HG03135 (cell line): Measurements from ENCODE around the gene BCL6B.
"Not testable (repeated sequence)": the region's sequence is repeated elsewhere in the genome, so short reads cannot be mapped to it uniquely, and the experiment has no call there.

Source experiments
- ATAC-seq: cut with Tn5 transposase; IDR thresholded peaks from one replicate; pipeline ENCODE4 v1.9.1; 2021; ENCODE audit warnings: mild to moderate bottlenecking, moderate library complexity; ENCODE audit not compliant: unreplicated experiment

The BCL6B gene

DNA sequence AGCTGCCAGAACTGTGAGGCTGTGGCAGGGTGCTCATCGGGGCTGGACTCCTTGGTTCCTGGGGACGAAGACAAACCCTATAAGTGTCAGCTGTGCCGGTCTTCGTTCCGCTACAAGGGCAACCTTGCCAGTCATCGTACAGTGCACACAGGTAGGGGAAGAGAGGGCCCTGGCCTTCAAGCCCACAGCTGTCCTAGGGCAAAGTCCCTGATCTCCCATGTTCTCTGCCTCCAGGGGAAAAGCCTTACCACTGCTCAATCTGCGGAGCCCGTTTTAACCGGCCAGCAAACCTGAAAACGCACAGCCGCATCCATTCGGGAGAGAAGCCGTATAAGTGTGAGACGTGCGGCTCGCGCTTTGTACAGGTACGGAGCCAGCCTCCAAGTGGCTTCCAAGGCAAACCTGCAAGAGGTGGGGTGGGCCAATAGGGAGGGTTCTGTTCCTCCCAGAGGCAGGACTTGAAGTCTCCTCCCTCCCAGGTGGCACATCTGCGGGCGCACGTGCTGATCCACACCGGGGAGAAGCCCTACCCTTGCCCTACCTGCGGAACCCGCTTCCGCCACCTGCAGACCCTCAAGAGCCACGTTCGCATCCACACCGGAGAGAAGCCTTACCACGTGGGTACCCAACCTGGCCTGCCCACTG is 3.7 kb downstream of the BCL6B start:
- ATAC-seq = no peak

DNA sequence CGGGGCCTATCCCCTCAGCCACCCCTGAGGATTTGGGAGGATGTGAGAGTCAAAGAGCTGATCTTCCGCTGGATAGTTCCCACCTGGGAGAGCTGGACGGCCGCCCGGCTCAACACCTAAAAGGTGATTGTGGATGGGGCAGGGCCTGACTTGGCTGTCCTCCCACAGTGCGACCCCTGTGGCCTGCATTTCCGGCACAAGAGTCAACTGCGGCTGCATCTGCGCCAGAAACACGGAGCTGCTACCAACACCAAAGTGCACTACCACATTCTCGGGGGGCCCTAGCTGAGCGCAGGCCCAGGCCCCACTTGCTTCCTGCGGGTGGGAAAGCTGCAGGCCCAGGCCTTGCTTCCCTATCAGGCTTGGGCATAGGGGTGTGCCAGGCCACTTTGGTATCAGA is 4.5 kb downstream of the BCL6B start:
- ATAC-seq = no peak

DNA sequence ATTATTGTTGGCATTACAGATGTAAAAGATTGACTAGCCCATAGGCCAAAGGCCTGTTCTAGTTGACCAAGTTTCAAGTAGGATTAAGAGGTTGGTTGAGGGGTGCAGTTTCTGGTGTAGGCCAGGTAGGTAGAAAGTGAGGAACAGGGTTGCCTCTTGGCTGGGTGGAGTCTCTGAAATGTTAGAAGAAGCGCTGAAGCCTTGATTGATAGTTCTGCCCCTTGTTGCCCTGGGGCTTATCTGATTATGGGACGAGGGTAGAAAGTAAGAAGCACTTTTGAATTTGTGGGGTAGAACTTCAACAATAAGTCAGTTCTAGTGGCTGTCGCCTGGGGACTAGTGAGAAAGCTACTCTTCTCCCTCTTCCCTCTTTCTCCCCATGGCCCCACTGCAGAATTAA is 6.2 kb downstream of the BCL6B start:
- no peak for ATAC-seq

DNA sequence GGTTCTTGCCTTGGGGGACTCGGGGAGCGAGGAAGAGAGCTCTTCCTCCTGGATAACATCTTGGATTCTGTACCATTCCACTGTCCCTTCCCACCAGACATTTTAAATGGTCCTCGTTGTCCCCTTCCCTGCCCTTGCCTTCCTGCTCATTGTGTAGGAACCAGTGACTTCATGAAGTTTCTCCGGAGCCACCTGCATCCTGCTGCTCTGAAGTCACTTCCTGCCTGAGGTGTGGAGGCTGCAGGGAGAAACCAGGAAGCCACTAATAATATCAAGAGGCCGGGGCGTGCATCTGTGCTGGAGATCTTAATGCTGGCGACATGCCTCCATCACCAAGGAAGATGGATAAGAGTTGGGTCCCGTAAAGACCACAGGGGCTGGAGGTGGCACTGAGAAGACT is 6.8 kb downstream of the BCL6B start:
- ATAC-seq = no peak

DNA sequence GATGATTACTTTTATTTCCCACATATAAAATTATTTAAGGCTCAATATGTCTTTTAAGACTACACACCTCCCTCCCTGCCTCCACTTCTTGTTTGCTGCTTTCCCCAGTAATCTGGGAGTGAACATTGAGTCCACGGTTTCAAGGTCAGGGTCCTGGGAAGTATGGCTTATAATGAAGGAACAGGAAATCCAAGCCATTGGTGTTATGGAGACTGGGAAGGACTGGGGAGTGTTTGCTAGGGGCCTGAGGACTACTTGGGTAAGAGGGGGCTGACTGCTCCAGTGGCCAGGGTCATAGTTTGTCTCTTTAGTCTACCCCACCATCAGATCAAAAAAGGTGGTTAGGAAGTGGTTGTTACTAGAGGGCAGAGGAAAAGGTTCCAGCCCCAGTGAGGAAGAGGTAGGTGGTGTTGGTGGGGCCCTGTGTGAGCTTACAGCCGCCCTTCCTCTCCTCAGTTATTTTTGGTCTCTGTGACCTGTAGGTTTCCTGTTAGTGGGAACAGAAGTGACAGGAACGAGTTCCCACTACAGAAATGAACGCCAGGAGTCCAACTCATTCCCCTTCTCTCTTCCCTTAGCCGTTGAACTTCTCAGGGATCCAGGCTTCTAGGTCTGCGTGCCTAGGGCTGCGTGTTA is 12.2 kb downstream of the BCL6B start:
- peak; percentile 19 for ATAC-seq

DNA sequence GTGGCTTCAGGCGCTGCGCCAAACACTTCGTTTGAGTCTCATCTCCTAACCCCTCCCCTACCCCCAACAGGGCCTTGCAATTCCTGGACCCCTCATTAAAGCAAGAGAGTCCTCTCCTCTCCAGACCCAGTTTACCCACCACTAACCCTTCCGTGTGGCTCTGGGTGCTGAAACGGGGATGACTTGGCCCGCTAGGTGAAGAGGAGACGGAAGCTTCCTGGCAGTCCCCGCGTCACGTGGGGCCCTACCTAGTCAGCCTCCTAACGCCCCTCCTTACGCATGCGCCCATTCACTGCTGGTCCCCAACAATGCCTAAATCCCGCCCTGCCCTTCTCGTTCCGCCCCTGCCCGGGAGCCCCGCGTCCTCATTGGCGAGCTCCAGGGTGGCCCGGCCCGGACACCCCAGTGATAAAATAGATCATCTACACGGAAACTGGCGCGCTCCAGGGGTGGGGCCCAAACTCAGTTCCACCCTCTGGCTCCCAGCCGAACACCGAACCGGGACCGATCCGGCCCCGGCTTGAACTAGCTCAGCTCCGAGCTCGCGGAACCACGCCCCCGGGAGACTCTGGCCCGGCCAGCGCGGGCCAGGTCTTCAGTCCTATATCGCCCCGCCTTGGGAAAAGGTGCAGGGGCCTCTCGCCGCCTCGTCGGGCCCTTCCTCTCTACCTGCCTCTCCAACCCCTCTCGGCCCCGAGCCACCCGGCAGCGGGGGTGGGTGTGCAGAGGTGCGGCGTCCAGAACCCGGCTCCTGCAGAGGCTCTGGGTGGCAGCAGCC is 12.9 kb downstream of the BCL6B start, which contains the start of gene SLC16A13:
SLC16A13 (plus strand) TSS at position 425 of the 778 bp plus-strand sequence. CDS start 368 bp downstream, outside the sequence.
- peak; percentile 85 for ATAC-seq

DNA sequence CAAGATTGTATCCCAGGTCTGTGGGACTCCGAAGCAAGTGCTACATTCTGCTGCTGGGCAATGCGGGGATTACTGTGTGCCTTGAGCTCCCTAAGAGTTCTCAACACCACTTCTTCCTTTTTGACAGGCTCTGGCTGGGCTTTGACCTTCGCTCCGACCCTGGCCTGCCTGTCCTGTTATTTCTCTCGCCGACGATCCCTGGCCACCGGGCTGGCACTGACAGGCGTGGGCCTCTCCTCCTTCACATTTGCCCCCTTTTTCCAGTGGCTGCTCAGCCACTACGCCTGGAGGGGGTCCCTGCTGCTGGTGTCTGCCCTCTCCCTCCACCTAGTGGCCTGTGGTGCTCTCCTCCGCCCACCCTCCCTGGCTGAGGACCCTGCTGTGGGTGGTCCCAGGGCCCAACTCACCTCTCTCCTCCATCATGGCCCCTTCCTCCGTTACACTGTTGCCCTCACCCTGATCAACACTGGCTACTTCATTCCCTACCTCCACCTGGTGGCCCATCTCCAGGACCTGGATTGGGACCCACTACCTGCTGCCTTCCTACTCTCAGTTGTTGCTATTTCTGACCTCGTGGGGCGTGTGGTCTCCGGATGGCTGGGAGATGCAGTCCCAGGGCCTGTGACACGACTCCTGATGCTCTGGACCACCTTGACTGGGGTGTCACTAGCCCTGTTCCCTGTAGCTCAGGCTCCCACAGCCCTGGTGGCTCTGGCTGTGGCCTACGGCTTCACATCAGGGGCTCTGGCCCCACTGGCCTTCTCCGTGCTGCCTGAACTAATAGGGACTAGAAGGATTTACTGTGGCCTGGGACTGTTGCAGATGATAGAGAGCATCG is 15.4 kb downstream of the BCL6B start:
- ATAC-seq = no peak

DNA sequence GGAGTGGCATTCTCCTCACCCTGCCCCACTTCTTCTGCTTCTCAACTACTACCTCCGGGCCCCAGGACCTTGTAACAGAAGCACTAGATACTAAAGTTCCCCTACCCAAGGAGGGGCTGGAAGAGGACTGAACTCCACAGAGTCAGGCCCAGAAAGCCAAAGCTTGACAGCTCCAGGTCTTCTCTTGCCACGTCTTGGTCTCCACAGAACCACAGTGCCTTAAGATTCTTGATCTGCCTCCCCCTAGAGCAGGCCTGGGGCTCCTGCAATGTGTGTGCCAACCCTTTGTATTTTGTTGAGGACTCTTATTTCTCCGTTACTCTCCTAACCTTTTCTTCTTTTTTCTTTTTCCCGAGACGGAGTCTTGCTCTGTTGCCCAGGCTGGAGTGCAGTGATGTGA is 17.0 kb downstream of the BCL6B start:
- ATAC-seq = no peak

DNA sequence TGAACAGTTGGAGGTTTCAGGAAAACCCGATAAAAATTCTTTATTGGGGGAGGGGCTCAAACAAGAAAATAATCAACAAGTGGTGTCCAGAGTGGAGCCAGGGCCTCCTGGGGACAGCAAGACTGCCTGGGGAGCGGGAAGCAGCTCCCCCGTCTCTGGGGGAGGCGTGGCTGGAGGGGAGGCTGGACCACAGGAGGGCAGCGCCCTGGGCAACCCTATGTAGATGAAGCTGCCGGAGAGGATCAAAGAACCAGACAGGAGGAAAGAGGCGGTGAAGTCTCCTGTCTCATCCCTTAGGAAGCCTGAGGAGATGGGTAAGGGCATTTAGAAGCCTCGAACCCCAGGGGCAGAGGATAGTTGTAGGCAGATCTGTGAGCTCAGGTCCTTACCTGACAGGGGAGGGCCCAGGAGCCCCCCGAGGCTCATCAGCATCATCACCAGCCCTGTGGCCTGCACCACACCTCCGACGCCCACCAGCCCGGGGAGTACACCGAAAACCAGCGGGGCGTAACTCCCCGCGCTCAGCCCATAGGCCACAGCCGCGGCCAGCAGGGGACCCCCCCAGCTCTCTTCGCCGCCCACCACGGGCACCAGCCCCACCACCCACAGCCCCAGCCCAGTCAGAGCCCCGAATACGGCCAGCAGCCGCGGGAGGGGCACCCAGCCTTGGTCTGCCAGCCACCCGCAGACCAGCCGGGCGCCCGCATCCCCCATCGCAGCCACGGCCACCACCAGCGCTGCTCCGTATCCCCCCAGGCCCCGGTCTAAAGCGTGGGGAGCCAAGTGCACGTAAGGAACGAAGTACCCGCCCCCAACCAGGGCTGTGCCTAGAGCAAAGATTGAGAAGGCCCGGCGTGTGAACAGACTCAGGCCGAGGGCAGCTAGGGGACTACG is 19.0 kb downstream of the BCL6B start:
- no peak for ATAC-seq

DNA sequence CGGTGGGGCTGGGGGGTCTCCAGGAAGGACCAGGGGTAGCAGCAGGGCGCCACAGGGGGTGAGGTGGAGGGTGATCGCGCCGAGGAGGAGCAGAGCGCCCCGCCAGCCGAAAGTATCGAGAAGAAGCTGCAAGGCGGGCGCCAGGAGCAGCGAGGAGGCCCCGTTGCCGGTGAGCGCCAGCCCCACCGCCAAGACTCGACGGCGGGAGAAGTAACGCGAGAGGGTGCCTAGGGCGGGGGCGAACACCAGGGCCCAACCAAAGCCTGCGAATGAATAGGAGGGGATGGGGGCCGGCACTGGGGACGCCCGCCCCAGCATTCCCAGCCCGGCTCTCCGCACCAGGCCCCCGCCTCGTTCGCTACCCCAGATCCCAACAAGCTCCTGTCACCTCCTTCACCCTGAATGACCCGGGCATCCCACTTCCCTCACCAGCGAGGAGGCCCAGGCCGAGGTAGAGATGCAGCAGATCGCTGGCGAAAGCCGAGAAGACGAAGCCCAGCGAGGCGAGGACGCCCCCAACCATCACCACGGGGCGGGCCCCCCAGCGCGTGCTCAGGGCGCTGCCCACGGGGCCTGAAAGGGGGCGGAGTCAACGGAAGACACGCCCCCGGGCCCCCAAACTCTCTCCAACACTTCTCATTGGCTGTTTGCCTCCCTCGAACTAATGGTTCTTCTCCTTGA is 19.8 kb downstream of the BCL6B start:
- ATAC-seq = no peak

DNA sequence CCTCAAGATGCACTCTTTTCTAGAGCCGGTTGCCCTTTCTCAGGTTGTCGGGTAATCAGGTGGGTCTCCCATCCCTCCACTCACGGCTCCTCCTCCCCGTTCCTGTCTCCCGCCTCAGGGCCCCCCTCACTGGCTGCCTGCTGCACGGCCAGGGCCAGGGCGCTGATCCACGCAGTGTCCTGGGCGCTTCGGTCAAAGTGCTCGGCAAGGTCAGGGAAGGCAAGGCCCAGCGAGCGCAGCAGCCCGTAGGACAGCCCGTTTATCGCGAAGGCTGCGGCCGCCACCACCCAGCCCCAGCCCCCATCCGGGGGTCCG is 20.3 kb downstream of the BCL6B start:
- ATAC-seq = no peak

DNA sequence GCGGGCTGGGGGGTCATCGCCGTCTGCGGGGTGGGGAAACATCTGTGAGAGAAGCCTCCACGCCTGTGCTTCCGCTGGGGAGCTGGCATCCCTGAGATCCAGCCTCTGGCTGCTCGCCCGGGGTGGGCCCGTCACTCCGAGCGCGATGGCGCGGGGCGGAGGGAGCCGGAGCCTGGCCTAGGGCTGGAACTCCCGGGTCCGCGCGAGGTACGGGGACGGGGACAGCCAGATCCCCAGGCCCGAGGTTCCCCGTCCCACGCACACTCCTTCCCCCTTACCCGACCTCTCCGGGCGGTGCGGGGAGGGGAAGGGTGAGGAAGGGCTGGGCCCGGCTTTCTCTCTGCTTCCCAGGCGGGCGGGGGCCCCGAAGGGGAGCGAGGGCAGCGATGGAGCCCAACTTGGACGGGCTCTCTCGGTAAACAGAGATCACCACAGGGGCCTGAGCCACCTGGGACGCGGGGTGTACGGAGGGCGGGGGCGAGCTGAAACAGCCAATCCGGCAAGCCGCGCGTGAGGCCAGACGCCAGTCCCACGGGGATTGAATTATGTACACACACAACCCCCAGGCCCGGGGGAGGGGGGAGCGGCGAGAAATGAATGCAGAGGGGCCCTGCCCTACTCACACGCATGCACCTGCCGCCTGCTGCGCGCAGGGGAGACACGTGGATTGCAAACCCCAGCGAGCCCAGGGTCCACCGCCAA is 20.8 kb downstream of the BCL6B start, which contains the start of gene SLC16A11:
SLC16A11 (minus strand) TSS at position 596 of the 702 bp plus-strand sequence; CDS start at position 17, 579 bp downstream.
- no peak for ATAC-seq

DNA sequence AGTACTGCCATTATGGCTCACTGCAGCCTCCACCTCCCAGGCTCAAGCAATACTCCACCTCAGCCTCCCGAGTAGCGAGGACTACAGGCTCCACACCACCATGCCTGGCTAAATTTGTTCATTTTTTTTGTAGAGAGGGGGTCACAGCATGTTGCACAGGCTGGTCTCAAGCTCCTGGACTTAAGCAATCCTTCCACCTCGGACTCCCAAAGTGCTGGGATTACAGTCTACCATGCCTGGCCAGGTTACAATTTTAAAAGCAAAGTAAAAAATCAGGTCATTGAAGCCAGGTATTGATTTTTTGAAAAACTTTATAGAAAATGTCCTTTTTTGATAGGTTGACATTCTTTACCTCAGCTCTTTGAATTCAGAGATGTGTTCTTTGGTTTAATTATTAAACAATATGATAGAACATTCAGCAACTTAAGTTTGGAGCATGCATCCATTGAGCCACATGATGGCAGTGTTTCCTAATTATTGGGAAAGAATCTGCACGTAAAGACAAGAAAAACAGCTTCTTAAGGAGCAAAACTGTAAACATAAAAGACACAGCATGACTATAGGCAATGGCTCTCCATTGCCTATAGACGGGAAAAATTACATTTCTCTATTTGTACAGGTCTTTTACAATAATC is 22.8 kb downstream of the BCL6B start:
- ATAC-seq = no peak

DNA sequence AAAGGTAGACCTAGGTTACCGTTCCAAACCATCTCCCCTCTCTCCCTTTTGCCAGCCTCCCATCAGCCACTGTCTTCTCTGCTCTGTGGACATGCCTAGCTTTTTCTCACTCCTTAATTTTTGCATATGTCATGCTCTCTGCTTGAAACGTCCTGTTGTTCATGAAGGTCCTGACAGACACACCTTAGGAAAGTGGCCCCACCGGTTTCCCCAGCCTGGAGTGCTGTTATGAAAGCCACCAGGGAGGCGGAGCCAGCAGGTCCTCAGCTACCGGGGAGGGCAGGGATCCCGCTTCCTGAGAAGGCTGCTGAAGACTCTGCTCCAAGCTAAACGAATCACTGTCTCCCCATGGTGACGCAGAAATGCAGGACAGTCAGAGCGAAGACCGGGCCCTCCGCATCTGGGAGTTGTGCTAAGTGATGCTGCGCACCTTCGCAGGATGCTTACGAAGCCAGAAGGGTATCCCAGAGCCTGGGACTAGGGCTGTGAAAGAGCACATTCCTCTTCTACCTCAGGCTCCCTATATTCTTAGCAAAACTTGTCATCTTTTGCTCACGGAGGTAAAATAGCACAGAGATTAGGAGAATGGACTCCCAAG is 23.4 kb downstream of the BCL6B start:
- ATAC-seq = no peak

DNA sequence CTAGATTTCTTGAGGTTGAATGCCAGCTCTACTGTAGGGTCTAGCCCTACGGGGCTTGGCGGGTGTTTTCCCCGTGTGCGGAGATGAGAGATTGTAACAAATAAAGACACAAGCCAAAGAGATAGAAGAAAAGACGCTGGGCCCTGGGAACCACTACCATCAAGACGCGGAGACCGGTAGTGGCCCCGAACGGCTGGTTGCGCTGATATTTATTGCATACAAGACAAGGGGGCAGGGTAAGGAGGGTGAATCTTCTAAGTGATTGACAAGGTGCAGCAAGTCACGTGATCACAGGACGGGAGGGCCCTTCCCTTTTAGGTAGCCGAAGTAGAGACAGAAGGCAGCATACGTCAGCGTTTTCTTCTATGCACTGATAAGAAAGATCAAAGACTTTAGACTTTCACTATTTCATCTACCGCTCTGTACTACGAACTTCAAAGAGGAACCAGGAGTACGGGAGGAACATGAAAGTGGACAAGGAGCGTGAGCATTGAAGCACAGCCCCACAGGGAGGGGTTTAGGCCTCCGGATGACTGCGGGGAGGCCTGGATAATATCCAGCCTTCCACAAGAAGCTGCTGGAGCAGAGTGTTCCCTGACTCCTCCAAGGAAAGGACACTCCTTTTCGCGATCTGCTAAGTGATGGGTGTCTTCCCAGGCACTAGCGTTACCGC is 24.0 kb downstream of the BCL6B start:
- ATAC-seq = not testable (repeated sequence)

DNA sequence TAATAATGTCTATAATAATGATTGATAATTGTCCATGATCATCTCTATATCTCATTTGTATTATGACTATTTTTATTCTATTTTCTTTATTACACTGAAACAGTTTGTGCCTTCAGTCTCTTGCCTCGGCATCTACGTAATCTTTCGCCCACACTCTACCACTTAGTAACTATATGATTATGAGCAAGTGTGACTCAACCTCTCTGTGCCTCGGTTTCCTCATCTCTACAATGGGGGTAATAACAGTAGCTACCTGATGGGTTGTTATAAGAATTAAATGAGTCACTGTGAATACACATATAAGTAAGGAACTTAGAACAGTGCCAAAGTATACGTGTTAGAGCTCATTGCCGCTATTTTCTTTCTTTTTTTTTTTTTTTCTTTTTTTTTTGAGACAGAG is 24.7 kb downstream of the BCL6B start:
- no peak for ATAC-seq

DNA sequence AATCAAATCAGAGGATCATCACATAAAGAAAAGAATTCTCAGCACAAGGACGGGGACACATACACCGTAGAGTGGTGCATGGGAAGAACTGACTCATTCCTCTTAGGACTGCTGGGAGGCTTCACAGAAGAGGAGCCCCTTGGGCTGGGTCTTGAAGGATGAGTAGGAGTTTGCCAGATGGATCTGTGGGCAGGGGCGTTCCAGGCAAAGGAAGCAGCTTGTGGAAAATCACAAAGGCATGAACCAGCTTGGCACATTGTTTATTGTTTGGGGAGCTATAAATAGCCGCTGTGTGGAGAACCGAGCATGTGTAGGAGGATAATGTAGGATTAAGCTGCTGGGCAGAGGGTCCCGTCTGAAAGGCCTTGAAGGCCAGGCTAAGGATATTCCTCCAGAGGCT is 26.1 kb downstream of the BCL6B start:
- ATAC-seq = no peak

DNA sequence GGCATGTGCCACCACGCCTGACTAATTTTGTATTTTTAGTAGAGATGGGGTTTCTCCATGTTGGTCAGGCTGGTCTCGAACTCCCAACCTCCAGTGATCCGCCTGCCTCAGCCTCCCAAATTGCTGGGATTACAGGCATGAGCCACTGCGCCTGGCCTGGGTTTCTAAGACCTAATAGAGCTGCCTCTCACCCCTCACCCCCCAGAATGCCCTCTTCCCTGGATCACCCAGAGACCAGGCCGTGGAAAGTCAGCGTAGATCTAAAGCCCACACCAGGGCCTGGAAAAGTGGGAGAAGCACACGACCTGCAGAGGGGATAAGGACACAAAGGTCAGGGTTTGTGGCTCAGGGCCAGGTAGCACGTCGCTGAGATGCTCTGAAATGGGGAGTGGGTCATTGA is 27.7 kb downstream of the BCL6B start:
- ATAC-seq = not testable (repeated sequence)
